Caki2 (cell line): ENCODE measurements around the gene CDKL1. TPM values are rescaled to one million over a fixed set of nuclear protein-coding genes. Genes with fewer than 3 reads are reported as not detected.
"Not testable (repeated sequence)": the region's sequence is repeated elsewhere in the genome, so short reads cannot be mapped to it uniquely, and the experiment has no call there.

ENCODE experiments used
- DNase-seq: peaks from one replicate; pipeline ENCODE4 v3.0.0-alpha.2; 2015; ENCODE audit warnings: low read depth
- in situ Hi-C: cut with HindIII; loops from 2 replicates; pipeline ENCODE4 v1.10.0; 2016; ENCODE audit warnings: low sequenced_read_pairs, low pct_unique_long_range_greater_than_20kb, mixed read lengths
- total RNA-seq: library from RNA; depleted of rRNA; stranded (reverse); fragments of >200 nt; shearing (Covaris generic); gene quantifications from 2 replicates; pipeline ENCODE4 v1.2.3, GENCODE V29; 2014; ENCODE audit warnings: low replicate concordance

Gene CDKL1
- total RNA-seq, 1 experiment from 2014 or later, result 123 TPM

GRCh38 chr14:50394713-50395112 is 2.0 kb downstream of the CDKL1 start:
- in situ Hi-C loops, result no loop called here
- DNase-seq, result no peak

DNA sequence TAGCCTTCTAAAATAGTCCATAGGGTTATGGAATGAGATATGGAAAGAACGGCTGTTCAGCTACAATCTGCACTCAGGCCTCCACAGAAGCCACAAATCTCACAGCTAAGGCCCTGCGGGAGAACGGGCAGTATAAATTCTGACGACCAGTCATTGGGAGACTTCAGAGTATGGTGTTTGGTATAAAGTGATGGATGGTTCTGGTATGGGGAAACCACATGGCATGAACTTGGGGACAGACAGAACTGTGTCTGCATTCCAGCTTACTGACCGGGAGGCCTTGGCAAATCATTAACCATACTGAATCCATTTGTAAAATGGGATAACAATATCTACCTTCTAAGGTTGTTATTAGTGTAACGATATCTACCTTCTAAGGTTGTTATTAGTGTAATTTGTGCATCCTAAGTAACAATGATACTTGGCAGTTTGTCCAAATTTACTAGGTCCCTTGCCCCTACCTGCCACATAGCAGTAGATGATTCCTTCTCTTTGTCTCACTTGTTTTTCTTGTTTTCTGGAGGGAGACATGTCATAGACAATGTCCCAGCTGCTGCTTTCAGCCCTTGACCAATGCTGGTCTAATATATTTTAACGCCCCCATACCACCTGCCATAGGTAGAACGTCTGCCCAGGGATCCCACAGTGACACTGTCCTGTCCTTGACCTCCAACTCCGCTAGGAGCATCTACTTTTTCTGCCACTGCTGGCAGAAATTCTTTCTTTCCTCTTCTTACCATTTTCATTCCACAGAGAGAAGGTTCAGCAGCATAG is 6.8 kb downstream of the CDKL1 start:
- DNase-seq, result peak; percentile 67
- in situ Hi-C loops, result no loop called here

DNA sequence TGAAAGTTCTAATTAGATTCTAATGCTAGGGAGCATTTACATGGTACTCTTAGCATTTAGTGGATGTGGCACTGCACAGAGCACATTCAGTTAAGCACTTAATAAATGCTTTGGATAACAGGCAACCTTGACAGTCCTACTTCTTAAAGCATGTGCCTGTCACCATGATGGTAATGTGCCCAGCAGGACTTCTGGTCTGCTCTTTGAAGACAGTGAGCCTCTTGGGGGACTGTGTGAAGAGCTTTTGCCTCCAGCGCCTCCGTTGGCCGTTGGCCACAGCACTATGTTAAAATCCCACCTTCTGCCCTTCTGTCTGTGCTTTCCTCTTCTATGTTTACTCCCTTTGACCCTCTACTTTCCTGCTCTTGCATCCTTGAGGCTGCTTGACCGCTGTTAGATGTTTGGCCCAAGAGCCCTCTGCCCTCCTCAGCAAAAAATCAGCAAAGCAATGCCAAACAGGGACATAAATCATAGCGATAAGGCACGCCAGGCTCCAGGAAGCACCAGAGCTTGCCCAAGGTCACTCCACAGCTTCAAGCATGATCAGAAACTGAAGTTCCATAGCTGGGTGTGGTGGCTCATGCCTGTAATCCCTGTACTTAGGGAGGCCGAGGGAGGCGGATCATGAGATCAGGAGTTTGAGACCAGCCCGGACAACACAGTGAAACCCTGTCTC is 8.3 kb downstream of the CDKL1 start:
- peak; percentile 84 for DNase-seq
- in situ Hi-C loops, result no loop called here

DNA sequence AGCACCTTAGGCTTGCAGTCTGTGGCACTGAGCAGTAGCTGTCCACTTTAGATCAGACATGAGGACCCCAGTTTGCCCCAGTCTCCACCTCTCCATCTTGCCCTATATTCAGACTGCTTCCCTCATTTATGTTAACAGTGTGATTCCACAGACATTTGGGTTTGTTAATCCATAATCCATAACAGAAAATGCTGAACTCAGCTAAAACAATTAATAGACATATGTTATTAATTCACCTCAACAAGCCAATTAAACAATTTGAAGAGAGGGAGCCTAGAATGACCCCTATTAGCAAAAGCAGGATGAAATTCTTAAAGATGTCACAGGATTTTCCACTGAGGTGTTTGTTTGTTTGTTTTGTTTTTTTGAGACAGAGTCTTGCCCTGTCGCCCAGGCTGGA is 9.1 kb downstream of the CDKL1 start:
- DNase-seq, result no peak
- in situ Hi-C loops, result no loop called here

- in situ Hi-C loops, result no loop called here
- DNase-seq, result no peak
These were observed 13.0 kb downstream of the CDKL1 start for GRCh38 chr14:50383618-50384225.

GRCh38 chr14:50381823-50382287 is 14.8 kb downstream of the CDKL1 start:
- in situ Hi-C loops, result no loop called here
- peak; percentile 87 for DNase-seq

DNA sequence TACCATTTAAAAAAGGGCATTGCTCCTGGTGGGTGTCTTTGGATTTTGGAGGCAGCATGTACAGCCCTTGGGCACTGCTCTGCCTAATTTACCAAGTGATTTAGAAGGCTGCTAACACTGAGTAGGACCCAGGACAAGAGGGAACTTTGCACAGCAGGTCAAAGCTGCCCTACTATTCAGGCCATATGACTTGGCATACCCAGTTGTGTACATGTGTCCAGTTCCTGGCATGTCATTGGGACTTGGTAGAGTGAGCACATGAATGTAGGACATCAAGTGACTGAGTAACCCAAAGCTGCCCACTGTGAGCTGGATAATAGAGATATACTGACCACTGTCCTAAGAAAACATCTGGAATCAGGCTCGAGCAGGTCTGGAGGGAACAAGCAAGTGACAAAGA is 15.7 kb downstream of the CDKL1 start:
- no peak for DNase-seq

DNA sequence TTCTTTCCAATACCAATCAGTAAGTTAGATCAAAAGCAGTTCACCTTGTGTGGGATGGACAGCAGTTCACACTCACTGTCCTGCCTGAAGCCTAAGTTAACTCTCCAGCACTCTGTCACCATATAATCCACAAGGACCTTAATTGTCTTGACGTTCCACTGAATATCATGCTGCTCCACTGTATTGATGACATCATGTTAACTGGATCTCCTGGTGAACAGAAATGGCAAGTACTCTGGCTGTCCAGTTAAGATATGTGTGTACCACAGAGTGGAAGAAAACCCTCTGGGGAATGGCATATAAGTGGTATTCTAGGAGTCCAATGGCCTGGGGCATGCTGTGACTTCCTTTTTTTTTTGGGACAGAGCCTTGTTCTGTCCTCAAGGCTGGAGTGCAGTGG is 16.2 kb downstream of the CDKL1 start:
- in situ Hi-C loops, result no loop called here
- DNase-seq, result no peak

More for the DNA sequence above, 15.7 kb downstream of the CDKL1 start:
- in situ Hi-C loops, result no loop called here

DNA sequence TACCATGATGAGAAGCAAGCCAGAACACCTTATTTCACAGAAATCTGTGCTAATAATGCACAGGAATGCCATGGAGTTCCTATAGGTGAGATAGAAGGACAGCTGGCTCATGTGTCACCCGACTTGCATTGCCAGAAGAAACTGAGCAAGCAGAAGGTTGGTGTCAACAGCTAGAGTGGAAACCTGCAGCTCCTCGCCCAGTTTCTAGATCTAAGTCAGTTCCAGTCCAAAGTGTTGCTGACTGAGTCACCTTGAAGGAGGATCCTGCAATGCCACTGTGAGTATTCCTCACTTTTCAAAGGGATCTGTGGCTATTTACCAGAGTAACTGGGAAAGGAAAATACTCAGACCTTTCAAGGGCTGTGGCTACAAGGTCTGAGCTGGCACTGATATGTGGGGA is 17.1 kb downstream of the CDKL1 start:
- no peak for DNase-seq
- in situ Hi-C loops, result no loop called here

DNA sequence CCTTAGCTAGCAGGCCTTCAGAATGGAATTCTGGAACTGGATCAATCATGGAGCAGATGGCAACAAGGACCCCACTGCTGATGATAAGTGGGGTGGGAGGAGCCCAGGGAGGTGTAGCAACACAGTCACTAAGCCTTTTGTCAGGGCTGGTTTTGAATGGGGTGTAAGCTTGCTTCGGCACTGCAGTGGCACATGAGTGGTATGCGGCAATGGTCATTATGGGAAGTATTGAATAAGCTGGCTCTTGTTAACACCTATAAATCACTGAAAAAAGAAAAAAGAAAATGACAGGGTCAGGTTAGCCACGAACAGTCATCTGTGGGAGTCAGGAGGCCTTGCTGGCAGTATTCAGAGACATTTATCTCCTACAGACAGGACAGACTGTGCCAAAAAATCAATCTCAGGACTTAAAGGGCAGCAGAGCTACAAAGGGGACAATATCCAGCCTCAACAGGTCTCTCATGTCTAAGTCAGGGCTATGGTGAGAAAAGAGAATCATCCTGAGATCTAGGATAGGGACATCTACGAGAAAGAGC is 19.1 kb downstream of the CDKL1 start:
- in situ Hi-C loops, result no loop called here
- DNase-seq, result no peak

DNA sequence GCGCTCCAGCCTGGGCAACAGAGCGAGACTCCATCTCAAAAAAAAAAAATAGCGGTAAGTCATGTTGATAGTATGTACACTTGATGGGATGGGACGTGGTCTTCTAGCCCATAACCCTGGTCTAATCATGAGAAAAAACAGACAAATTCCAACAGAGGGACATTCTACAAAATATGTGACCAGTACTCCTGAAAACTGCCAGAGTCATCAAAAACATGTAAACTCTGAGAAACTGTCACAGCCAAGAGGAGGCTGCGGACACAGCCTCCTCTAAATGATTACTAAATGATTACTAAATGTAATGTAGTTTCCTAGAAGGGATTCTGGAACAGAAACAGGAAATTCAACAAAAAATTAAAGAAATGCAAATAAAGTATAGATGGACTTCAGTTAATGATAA is 20.9 kb downstream of the CDKL1 start:
- in situ Hi-C loops, result no loop called here
- no peak for DNase-seq

DNA sequence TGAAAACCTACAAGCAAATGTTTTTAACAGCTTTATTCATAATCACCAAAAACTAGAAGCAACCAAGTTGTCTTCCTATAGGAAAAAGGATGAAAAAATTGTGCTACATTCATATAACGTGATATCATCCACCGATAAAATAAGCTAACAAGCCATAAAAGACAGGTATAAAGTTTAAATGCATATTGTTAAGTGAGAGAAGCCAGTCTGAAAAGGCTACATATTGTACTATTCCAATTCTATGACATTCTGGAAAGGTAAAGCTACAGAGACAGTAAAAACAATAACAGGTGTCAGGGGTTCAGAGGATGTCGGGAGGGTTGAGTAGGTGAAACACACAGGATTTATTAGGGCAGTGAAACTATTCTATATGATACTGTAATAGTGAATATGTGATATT is 22.7 kb downstream of the CDKL1 start:
- in situ Hi-C loops, result no loop called here
- no peak for DNase-seq

- DNase-seq, result no peak
- in situ Hi-C loops, result no loop called here
These were observed 25.1 kb downstream of the CDKL1 start for GRCh38 chr14:50371546-50371945.

GRCh38 chr14:50366589-50366988 is 30.1 kb downstream of the CDKL1 start:
- DNase-seq, result no peak
- in situ Hi-C loops, result no loop called here

DNA sequence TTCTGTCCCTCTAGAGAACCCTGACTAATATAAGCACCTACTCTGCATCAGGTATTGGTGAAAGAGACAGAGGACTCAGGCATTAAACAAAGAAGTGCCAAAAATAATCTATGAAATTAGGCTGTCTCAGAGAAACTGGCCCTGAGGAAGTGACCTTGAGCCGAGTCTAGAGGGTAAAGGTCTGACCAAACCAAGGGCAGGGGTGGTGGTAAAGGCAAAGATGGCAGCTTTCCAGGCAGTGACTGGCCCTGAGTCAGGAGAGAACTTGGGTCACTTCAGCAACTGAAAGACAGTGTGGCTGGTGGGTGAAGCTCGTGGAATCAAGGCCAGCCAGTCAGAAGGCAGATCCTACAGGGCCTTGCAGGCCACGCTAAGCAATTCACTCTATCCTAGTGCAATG is 30.6 kb downstream of the CDKL1 start:
- in situ Hi-C loops, result no loop called here
- DNase-seq, result no peak

DNA sequence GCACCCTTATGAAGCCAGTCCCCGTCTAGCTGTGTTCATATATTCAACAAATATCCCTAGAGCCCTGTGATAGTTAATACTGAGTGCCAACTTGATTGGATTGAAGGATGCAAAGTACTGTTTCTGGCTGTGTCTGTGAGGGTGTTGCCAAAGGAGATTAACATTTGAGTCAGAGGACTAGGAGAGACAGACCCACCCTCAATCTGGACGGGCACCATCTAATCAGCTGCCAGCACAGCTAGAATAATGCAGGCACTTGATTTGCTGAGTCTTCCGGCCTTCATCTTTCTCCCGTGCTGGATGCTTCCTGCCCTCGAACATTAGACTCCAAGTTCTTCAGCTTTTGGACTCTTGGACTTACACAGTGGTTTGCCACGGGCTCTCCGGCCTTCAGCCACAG is 31.1 kb downstream of the CDKL1 start:
- in situ Hi-C loops, DNase-seq: not testable (repeated sequence)

DNA sequence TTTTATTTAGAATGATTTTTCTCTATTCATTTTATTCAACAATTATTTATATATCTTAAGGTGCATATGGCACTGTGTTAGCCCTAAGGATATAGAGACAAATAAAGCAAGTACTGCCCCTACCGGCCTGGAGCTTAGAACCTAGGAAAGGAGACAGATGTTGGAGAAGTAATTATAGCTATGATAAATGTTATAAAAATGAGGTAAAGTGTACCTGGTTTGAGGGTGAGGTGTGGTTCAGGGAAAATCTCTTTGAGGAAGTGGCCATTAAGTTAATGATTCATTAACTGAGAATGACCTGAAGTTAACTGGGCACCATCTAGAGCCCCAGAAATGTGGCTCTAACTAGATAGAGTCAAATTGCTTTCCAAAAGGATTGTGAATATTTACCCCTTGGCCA is 31.9 kb downstream of the CDKL1 start:
- peak; percentile 34 for DNase-seq
- in situ Hi-C loops, result no loop called here

DNA sequence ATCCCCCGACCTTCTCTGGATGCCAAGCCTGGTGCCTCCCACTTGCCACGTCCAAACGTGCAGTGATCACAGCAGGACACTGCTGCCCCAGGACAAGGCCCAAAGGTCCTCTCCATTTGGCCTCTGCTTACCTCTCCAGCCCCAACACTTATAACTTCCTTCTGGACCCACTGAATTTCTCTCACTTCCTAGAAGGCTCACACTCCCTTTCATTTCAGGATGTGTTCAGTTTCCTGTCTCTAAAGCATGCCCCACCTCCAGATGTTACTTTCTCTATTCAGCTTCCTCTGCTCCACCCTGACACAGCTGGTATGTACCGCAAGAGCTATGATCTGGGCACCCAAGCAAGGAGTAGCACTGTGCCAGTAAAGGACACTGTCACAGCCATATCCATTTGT is 33.0 kb downstream of the CDKL1 start:
- in situ Hi-C loops, result no loop called here

More for the DNA sequence above, 33.0 kb downstream of the CDKL1 start:
- DNase-seq, result no peak
